OCI-LY7 (cell line): Measurements from ENCODE around the gene ARHGAP19. TPM values are rescaled to one million over a fixed set of nuclear protein-coding genes. Genes with fewer than 3 reads are reported as not detected.
A peak's percentile ranks its signal among the peaks of the same experiment; 100 is the strongest.

Experiments
- BruUV-seq: library from RNA; stranded (reverse); fragments of 400-500 nt; replicated peaks from 2 replicates; lab custom pipeline; 2021; lab: Mats Ljungman, UMichigan
- CTCF ChIA-PET: fragments of 300-600 bp; sonication (Branson Sonifier 250); formaldehyde crosslinking; loops from one replicate; lab custom pipeline; 2022; ENCODE audit warnings: antibody characterized with exemption; ENCODE audit not compliant: unreplicated experiment; lab: Charles Lee
- POLR2A ChIA-PET: fragments of 300-600 bp; sonication (Branson Sonifier 250); formaldehyde crosslinking; loops from one replicate; lab custom pipeline; 2022; ENCODE audit warnings: antibody characterized with exemption; lab: Charles Lee
- DNase-seq: peaks from one replicate; pipeline ENCODE4 v3.0.0-alpha.2; 2015; ENCODE audit warnings: low spot score
- H2AFZ ChIP-seq: fragments of 200-600 bp; sonication (generic), shearing (Covaris generic); 2 replicates; pipeline ENCODE4 v1.6.1; 2014; ENCODE audit warnings: mild to moderate bottlenecking, antibody characterized with exemption, low read length, moderate library complexity
- H3K27ac ChIP-seq: fragments of 200-600 bp; sonication (generic); 2 replicates; pipeline ENCODE4 v1.5.1; 2014; ENCODE audit warnings: mixed run types, low read depth, mild to moderate bottlenecking, moderate library complexity, low read length, inconsistent platforms; ENCODE audit not compliant: poor library complexity, severe bottlenecking
- H3K36me3 ChIP-seq: fragments of 200-600 bp; sonication (generic); 2 replicates; pipeline ENCODE4 v1.6.1; 2014; ENCODE audit warnings: mild to moderate bottlenecking, antibody characterized with exemption, low read length, moderate library complexity, mixed read lengths; ENCODE audit not compliant: insufficient read depth
- H3K4me1 ChIP-seq: fragments of 200-600 bp; sonication (generic); 2 replicates; pipeline ENCODE4 v1.5.1; 2014; ENCODE audit warnings: mild to moderate bottlenecking, low read length; ENCODE audit not compliant: insufficient read depth, poor library complexity, severe bottlenecking
- H3K4me2 ChIP-seq: fragments of 200-600 bp; sonication (generic); 2 replicates; pipeline ENCODE4 v1.6.1; 2014; ENCODE audit warnings: mild to moderate bottlenecking, low read length
- H3K4me3 ChIP-seq: fragments of 200-600 bp; sonication (generic); 2 replicates; pipeline ENCODE4 v1.5.1; 2014; ENCODE audit warnings: mild to moderate bottlenecking, low read depth, low read length; ENCODE audit not compliant: poor library complexity, severe bottlenecking
- H3K79me2 ChIP-seq: fragments of 200-600 bp; sonication (generic); 2 replicates; pipeline ENCODE4 v1.6.1; 2016; ENCODE audit warnings: low read depth, mild to moderate bottlenecking, low read length, moderate library complexity, mixed read lengths; ENCODE audit not compliant: insufficient read depth
- H3K9me2 ChIP-seq: fragments of 200-600 bp; sonication (generic); 2 replicates; pipeline ENCODE4 v1.6.1; 2016; ENCODE audit warnings: mild to moderate bottlenecking, low read length, mixed read lengths; ENCODE audit not compliant: insufficient read depth
- H3K9me3 ChIP-seq: fragments of 200-600 bp; sonication (generic); 2 replicates; pipeline ENCODE4 v1.6.1; 2014; ENCODE audit warnings: mild to moderate bottlenecking, mixed run types, low read length, mixed read lengths
- H4K20me1 ChIP-seq: fragments of 200-600 bp; sonication (generic); 2 replicates; pipeline ENCODE4 v1.6.1; 2014; ENCODE audit warnings: mild to moderate bottlenecking, antibody characterized with exemption, low read length, moderate library complexity, mixed read lengths; ENCODE audit not compliant: insufficient read depth
- CTCF ChIP-seq: fragments of 200-600 bp; sonication (generic); conservative IDR thresholded peaks from 2 replicates; pipeline ENCODE4 v1.5.1; 2014; ENCODE audit warnings: mild to moderate bottlenecking, antibody characterized with exemption, low read length, moderate library complexity, mixed read lengths
- EZH2phosphoT487 ChIP-seq: fragments of 200-600 bp; sonication (generic); IDR thresholded peaks from 2 replicates; pipeline ENCODE4 v1.6.1; 2018; ENCODE audit warnings: low read depth, borderline replicate concordance, mild to moderate bottlenecking, mixed run types, antibody characterized with exemption, low read length, moderate library complexity, mixed read lengths
- intact Hi-C: fragments of 100-400 bp; cut with micrococcal nuclease; formaldehyde crosslinking; loops from one replicate; pipeline ENCODE4 v1.10.0; 2022; ENCODE audit not compliant: unreplicated experiment
- total RNA-seq, 2 experiments: library from RNA; depleted of rRNA in 1 of 2; stranded (reverse); fragments of >200 nt in 1 of 2; shearing (Covaris generic) in 1 of 2; gene quantifications; 2 replicates each; pipeline ENCODE4 v1.2.3, GENCODE V29; 2014 to 2022

ARHGAP19 gene
- total RNA-seq, 2 experiments from 2014 or later = 34.1 to 60.5 TPM

DNA sequence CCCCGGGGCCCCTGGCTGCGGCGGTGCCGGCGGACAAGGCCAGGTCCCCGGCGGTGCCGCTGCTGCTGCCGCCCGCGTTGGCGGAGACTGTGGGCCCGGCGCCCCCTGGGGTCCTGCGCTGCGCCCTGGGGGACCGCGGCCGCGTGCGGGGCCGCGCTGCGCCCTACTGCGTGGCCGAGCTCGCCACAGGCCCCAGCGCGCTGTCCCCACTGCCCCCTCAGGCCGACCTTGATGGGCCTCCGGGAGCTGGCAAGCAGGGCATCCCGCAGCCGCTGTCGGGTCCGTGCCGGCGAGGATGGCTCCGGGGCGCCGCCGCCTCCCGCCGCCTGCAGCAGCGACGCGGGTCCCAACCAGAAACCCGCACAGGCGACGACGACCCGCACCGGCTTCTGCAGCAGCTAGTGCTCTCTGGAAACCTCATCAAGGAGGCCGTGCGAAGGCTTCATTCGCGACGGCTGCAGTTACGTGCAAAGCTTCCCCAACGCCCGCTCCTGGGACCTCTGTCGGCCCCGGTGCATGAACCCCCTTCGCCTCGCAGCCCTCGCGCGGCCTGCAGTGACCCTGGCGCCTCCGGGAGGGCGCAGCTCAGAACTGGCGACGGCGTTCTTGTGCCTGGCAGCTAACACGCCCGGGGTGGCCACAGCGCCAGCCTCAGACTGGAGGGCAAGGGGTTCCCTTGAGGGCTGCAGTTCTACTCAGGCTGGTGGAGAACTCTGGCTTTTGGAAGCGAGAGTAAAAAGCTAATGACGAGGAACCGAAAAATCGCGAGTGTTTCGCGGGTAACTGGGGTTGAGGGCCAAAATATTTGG lies 27.4 kb upstream of the ARHGAP19 start:
- CTCF ChIA-PET = interaction anchor here (0.7 to 1.3 kb wide), 2 partner anchors 38 to 41 kb away, joined by 3 to 5 read pairs; no protein-coding TSS in a partner anchor
- no peaks in the 10 kb centered on the region for H4K20me1 ChIP-seq
- H3K4me2 ChIP-seq = peak overlapping the region; percentile 91
- H3K9me3 ChIP-seq = no peaks in the 10 kb centered on the region
- no peaks in the 10 kb centered on the region for H3K36me3 ChIP-seq
- no peak overlapping the region for H3K27ac ChIP-seq
- no peak for TF ChIP-seq EZH2phosphoT487
- peak; percentile 54 for TF ChIP-seq CTCF
- DNase-seq = peak; percentile 72
- BruUV-seq = no TSS peak
- no peaks in the 10 kb centered on the region for H3K79me2 ChIP-seq
- peaks cover 14% of the 10 kb centered on the region for H3K4me1 ChIP-seq
- peak overlapping the region; percentile 95 for H3K4me3 ChIP-seq
- H3K9me2 ChIP-seq = no peaks in the 10 kb centered on the region
- POLR2A ChIA-PET = interaction anchor here (1.6 to 2.9 kb wide), 3 partner anchors 10 to 27 kb away, joined by 4 to 21 read pairs (median 9); partner anchors contain the start of gene ARHGAP19
- H2AFZ ChIP-seq = peak overlapping the region; percentile 27; the same call in 1 of the 2 replicates
- intact Hi-C loops = loop anchor here (1.0 to 2.0 kb wide), 2 partner anchors 28 to 41 kb away; partner anchors contain the start of gene ARHGAP19

- Histone ChIP-seq H3K9me3 (no peaks in the 10 kb centered on the region), H3K9me2 (no peaks in the 10 kb centered on the region), H4K20me1 (no peaks in the 10 kb centered on the region), H3K4me2 (peak within 1 kb of the TSS; percentile 91), H3K4me1 (peaks cover 14% of the 10 kb centered on the region), H3K36me3 (no peaks in the 10 kb centered on the region), H2AFZ (peak within 1 kb of the TSS; percentile 91), H3K4me3 (peak within 1 kb of the TSS; percentile 95), H3K79me2 (no peaks in the 10 kb centered on the region), H3K27ac (peak within 1 kb of the TSS; percentile 50)
- peak; percentile 90 for DNase-seq
- POLR2A ChIA-PET = interaction anchor here (0.5 to 2.9 kb wide), 6 partner anchors 11 to 149 kb away, joined by 3 to 21 read pairs (median 4); partner anchors contain the start of gene ARHGAP19
- intact Hi-C loops = loop anchor here (1.0 kb wide), 1 partner anchor 27 kb away; the partner anchor contains the start of gene ARHGAP19
- TF ChIP-seq EZH2phosphoT487 (no peak), CTCF (no peak)
- CTCF ChIA-PET = interaction anchor here (1.3 kb wide), 1 partner anchor 40 kb away, joined by 5 read pairs; no protein-coding TSS in a partner anchor
- no TSS peak for BruUV-seq
These were observed 26.6 kb upstream of the ARHGAP19 start, which contains the start of gene FRAT1 for GRCh38 chr10:97318772-97319651. FRAT1 (plus strand) TSS chr10:97319271; CDS start chr10:97319454, 183 bp downstream.
